Measurements from ENCODE around the gene ROCK2. TPM values are rescaled to one million over a fixed set of nuclear protein-coding genes. Genes with fewer than 3 reads are reported as not detected.
A peak's percentile ranks its signal among the peaks of the same experiment; 100 is the strongest.

ROCK2 gene
- total and polyA plus RNA-seq, 2 donors (not counting 1 experiment from before 2014, with no cell fraction given): 2.3 to 30.2 TPM

DNA sequence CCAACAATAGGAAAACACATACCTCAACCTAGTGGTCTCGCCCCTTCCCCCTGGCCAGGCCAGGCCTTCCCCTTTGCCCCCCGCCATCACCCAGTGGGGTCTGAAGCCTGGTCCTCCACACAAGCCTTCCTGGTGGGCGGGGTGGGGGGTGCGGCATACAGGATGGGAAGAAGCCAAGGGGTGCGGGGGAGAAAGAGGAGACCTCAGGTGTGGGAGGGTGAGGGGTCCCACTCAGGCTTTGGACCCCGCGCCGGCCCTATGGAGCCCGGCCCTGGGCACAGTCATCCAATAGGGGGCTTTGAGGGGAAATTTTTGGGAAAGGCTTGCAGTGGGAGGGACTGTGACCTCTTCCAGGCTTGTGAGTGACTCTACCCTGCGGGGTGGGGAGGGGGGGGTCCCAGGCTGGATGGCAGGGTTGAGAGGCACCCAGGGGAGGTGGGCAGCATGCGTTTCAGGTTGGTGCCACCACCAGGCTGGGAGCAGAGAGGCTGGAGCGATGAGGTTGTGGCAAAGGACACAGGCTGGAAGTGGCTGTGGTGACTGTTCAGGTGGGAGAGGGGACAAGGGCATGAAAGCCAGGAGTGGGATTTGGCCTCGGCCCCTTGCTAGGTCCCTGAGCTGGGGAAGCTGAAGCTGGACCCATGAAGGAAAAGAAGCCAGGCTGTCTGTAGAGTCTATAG lies 187.9 kb downstream of the ROCK2 start:
- intact Hi-C loops (cut with micrococcal nuclease): loop anchor here (10.0 kb wide), 1 partner anchor 1112 kb away; the partner anchor contains the start of gene KLF11
- H3K4me3 Mint-ChIP-seq: peak overlapping the region; percentile 88
- peak overlapping the region; percentile 99 for H3K4me2 ChIP-seq (replicated peaks; ENCODE audit: low read depth, low read length, poor library complexity, severe bottlenecking)
- no peak overlapping the region for H3K27ac ChIP-seq (ENCODE audit: low read length in 2 of 2)
- H3K27me3 Mint-ChIP-seq: no peaks in the 10 kb centered on the region
- H3K27me3 ChIP-seq (replicated peaks in 1 of 4; ENCODE audit: control extremely low read depth in 1 of 4, control insufficient read depth in 3 of 4, insufficient read depth in 4 of 4, low read length in 3 of 4): peaks cover 0 to 5% (median 0%) of the 10 kb centered on the region in 4 experiments
- H3K9ac ChIP-seq (ENCODE audit: low read length): peak overlapping the region; percentile 79
- peaks cover 13% of the 10 kb centered on the region for H4K20me1 ChIP-seq (ENCODE audit: control insufficient read depth, insufficient read depth, low read length, poor library complexity, severe bottlenecking)
- ChIA-PET POLR2A (interaction anchor here (0.6 kb wide), 1 partner anchor 187 kb away, joined by 3 read pairs; no protein-coding TSS in a partner anchor), CTCF (interaction anchor here (4.3 kb wide), 1 partner anchor 24 kb away, joined by 35 read pairs; a partner anchor contains a TSS)
- DNase-seq: no peak
- TF ChIP-seq EZH2 (IDR thresholded peaks at IDR 0.05; ENCODE audit: borderline replicate concordance, insufficient read depth, low read depth, low read length, poor library complexity, severe bottlenecking): no peak
- TF ChIP-seq, protein P1, sequence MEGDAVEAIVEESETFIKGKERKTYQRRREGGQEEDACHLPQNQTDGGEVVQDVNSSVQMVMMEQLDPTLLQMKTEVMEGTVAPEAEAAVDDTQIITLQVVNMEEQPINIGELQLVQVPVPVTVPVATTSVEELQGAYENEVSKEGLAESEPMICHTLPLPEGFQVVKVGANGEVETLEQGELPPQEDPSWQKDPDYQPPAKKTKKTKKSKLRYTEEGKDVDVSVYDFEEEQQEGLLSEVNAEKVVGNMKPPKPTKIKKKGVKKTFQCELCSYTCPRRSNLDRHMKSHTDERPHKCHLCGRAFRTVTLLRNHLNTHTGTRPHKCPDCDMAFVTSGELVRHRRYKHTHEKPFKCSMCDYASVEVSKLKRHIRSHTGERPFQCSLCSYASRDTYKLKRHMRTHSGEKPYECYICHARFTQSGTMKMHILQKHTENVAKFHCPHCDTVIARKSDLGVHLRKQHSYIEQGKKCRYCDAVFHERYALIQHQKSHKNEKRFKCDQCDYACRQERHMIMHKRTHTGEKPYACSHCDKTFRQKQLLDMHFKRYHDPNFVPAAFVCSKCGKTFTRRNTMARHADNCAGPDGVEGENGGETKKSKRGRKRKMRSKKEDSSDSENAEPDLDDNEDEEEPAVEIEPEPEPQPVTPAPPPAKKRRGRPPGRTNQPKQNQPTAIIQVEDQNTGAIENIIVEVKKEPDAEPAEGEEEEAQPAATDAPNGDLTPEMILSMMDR (IDR thresholded peaks at IDR 0.05): no peak
- peaks cover 30% of the 10 kb centered on the region for H3K4me1 Mint-ChIP-seq
- H3K4me3 ChIP-seq (ENCODE audit: control extremely low read depth in 1 of 5, extremely low read depth in 1 of 5, insufficient read depth in 1 of 5, low read depth in 2 of 5, low read length in 4 of 5): no peak overlapping the region
- H2AFZ ChIP-seq (ENCODE audit: insufficient read depth, low read depth, low read length, poor library complexity, severe bottlenecking): no peak overlapping the region
- H3K9me3 ChIP-seq (ENCODE audit: control extremely low read depth in 1 of 3, control insufficient read depth in 2 of 3, insufficient read depth in 1 of 3, low read length in 2 of 3): peaks cover 0 to 8% (median 0%) of the 10 kb centered on the region in 3 donors
- H3K4me1 ChIP-seq (ENCODE audit: control insufficient read depth in 2 of 2, insufficient read depth in 2 of 2, low read length in 2 of 2): peaks cover 22 to 32% of the 10 kb centered on the region in 2 donors
- H3K9me3 Mint-ChIP-seq (ENCODE audit: insufficient read depth): no peaks in the 10 kb centered on the region
- peak overlapping the region; percentile 26 for H3K27ac Mint-ChIP-seq
- no peak for ATAC-seq (ENCODE audit: low read depth)
- 100% methylated on average over 9 of the region's 13 CpGs for WGBS (ENCODE audit: insufficient coverage)
- peaks cover 17% of the 10 kb centered on the region for H3K79me2 ChIP-seq (ENCODE audit: control insufficient read depth, insufficient read depth, low read length)
- H3K36me3 ChIP-seq (replicated peaks in 1 of 2; ENCODE audit: control extremely low read depth in 1 of 2, control insufficient read depth in 1 of 2, extremely low read depth in 1 of 2, insufficient read depth in 2 of 2, low read length in 1 of 2): no peaks in the 10 kb centered on the region
